Neural crest cell (in vitro differentiated cells): ENCODE results near the gene SCGB1D4. TPM values are rescaled to one million over a fixed set of nuclear protein-coding genes. Genes with fewer than 3 reads are reported as not detected.

Experiments used
- DNase-seq: peaks from one replicate; pipeline ENCODE4 v3.0.0; 2021; ENCODE audit warnings: low read depth, mixed read lengths, low spot score
- H3K27ac Mint-ChIP-seq: one replicate; pipeline ENCODE4 v1.8.0; 2021; ENCODE audit warnings: mild to moderate bottlenecking, mixed read lengths; ENCODE audit not compliant: unreplicated experiment
- H3K27me3 Mint-ChIP-seq: 2 replicates; pipeline ENCODE4 v1.8.0; 2021; ENCODE audit warnings: low read depth, mild to moderate bottlenecking, mixed read lengths
- H3K36me3 Mint-ChIP-seq: 2 replicates; pipeline ENCODE4 v1.8.0; 2021; ENCODE audit warnings: low read depth, mild to moderate bottlenecking, mixed read lengths
- H3K4me1 Mint-ChIP-seq: 2 replicates; pipeline ENCODE4 v1.8.0; 2021; ENCODE audit warnings: mixed read lengths
- H3K4me3 Mint-ChIP-seq: one replicate; pipeline ENCODE4 v1.8.0; 2021; ENCODE audit warnings: mild to moderate bottlenecking, mixed read lengths
- H3K9me3 Mint-ChIP-seq: 2 replicates; pipeline ENCODE4 v1.8.0; 2021; ENCODE audit warnings: mixed read lengths
- CTCF ChIP-seq: fragments of 200-600 bp; sonication (generic); conservative IDR thresholded peaks from 2 replicates; pipeline ENCODE4 v1.5.0; 2021; ENCODE audit warnings: antibody characterized with exemption, mild to moderate bottlenecking
- total RNA-seq: library from RNA; stranded (reverse); gene quantifications from 2 replicates; pipeline ENCODE4 v1.2.1, GENCODE V29; 2021

The SCGB1D4 gene
- total RNA-seq, 1 donor from 2014 or later: not detected

GRCh38 chr11:62260261-62260953, 38.5 kb downstream of the SCGB1D4 start:
- Mint-ChIP-seq H3K4me3 (no peak overlapping the region), H3K9me3 (no peaks in the 10 kb centered on the region), H3K27me3 (peaks cover 86% of the 10 kb centered on the region), H3K27ac (no peak overlapping the region), H3K36me3 (no peaks in the 10 kb centered on the region), H3K4me1 (no peaks in the 10 kb centered on the region)
- no peak for DNase-seq
- no peak for TF ChIP-seq CTCF

- Mint-ChIP-seq H3K9me3 (peaks cover 11% of the 10 kb centered on the region), H3K4me3 (no peak overlapping the region), H3K27me3 (peaks cover 58% of the 10 kb centered on the region), H3K36me3 (peaks cover 6% of the 10 kb centered on the region), H3K27ac (no peak overlapping the region), H3K4me1 (no peaks in the 10 kb centered on the region)
- no peak for DNase-seq
- TF ChIP-seq CTCF: no peak
Observed at GRCh38 chr11:62256281-62256680, 42.6 kb downstream of the SCGB1D4 start.

GRCh38 chr11:62253999-62254542, 44.8 kb downstream of the SCGB1D4 start:
- Mint-ChIP-seq H3K4me1 (no peaks in the 10 kb centered on the region), H3K4me3 (no peak overlapping the region), H3K36me3 (peaks cover 12% of the 10 kb centered on the region), H3K27ac (no peak overlapping the region), H3K9me3 (peaks cover 21% of the 10 kb centered on the region), H3K27me3 (peaks cover 53% of the 10 kb centered on the region)
- no peak for TF ChIP-seq CTCF
- no peak for DNase-seq

GRCh38 chr11:62251698-62252097, 47.2 kb downstream of the SCGB1D4 start:
- Mint-ChIP-seq H3K9me3 (peaks cover 21% of the 10 kb centered on the region), H3K4me3 (no peak overlapping the region), H3K4me1 (no peaks in the 10 kb centered on the region), H3K27me3 (peaks cover 52% of the 10 kb centered on the region), H3K36me3 (peaks cover 12% of the 10 kb centered on the region), H3K27ac (no peak overlapping the region)
- no peak for TF ChIP-seq CTCF
- no peak for DNase-seq

Other genes with a start within 250 kb of the SCGB1D4 start
- 162 and 166 TPM in 2 replicates for gene INCENP, start 175.1 kb downstream of the SCGB1D4 start, total RNA-seq
- gene SCGB1D1, start 108.9 kb downstream of the SCGB1D4 start, total RNA-seq: not detected in 2 replicates
- not detected in 2 replicates for gene SCGB2A1, start 90.4 kb downstream of the SCGB1D4 start, total RNA-seq
- not detected in 2 replicates for gene SCGB1D2, start 56.8 kb downstream of the SCGB1D4 start, total RNA-seq
- gene SCGB2A2, start 28.9 kb downstream of the SCGB1D4 start, total RNA-seq: not detected in 2 replicates
- 50.1 and 57.5 TPM in 2 replicates for gene ASRGL1, start 38.4 kb upstream of the SCGB1D4 start, total RNA-seq
- gene SCGB1A1, start 120.0 kb upstream of the SCGB1D4 start, total RNA-seq: not detected in 2 replicates
- gene AHNAK, start 247.7 kb upstream of the SCGB1D4 start, total RNA-seq: 0.65 and 1.2 TPM in 2 replicates